Measurements from ENCODE around the gene SPATA25.

The SPATA25 gene

GRCh38 chr20:45897289-45897688 is 9.9 kb upstream of the SPATA25 start:
- H3K4me3 ChIP-seq (ENCODE audit: insufficient read depth, low read length, poor library complexity, severe bottlenecking): no peak overlapping the region
- H3K27me3 ChIP-seq (ENCODE audit: low read length): no peaks in the 10 kb centered on the region
- no peak overlapping the region for H3K9ac ChIP-seq (ENCODE audit: low read length)
- no peaks in the 10 kb centered on the region for H4K20me1 ChIP-seq (ENCODE audit: low read depth, low read length)
- no peak overlapping the region for H2AFZ ChIP-seq (ENCODE audit: low read depth, low read length, severe bottlenecking)
- H3K4me2 ChIP-seq (ENCODE audit: low read depth, low read length, poor library complexity, severe bottlenecking): no peak overlapping the region
- no peak overlapping the region for H3K27ac ChIP-seq (ENCODE audit: low read depth, low read length)
- no peaks in the 10 kb centered on the region for H3K9me3 ChIP-seq (ENCODE audit: insufficient read depth, low read length)
- H3K79me2 ChIP-seq (ENCODE audit: insufficient read depth, low read length): no peaks in the 10 kb centered on the region
- H3F3A ChIP-seq (ENCODE audit: insufficient read depth): no peaks in the 10 kb centered on the region
- TF ChIP-seq CTCF (IDR thresholded peaks at IDR 0.05; ENCODE audit: insufficient read depth, low read length, poor library complexity, severe bottlenecking) (no peak), EZH2phosphoT487 (conservative IDR thresholded peaks at IDR 0.05; ENCODE audit: low read length) (no peak)
- H3K36me3 ChIP-seq (ENCODE audit: low read length): no peaks in the 10 kb centered on the region
- no peaks in the 10 kb centered on the region for H3K9me2 ChIP-seq (replicated peaks; ENCODE audit: insufficient read depth, low read length)

GRCh38 chr20:45896641-45897161 is 9.3 kb upstream of the SPATA25 start:
- Histone ChIP-seq H3K27ac (ENCODE audit: low read depth, low read length) (no peak overlapping the region), H3K27me3 (ENCODE audit: low read length) (no peaks in the 10 kb centered on the region), H3K9me2 (replicated peaks; ENCODE audit: insufficient read depth, low read length) (no peaks in the 10 kb centered on the region), H3K9me3 (ENCODE audit: insufficient read depth, low read length) (no peaks in the 10 kb centered on the region), H3K36me3 (ENCODE audit: low read length) (no peaks in the 10 kb centered on the region), H4K20me1 (ENCODE audit: low read depth, low read length) (no peaks in the 10 kb centered on the region), H3F3A (ENCODE audit: insufficient read depth) (no peaks in the 10 kb centered on the region), H2AFZ (ENCODE audit: low read depth, low read length, severe bottlenecking) (no peak overlapping the region), H3K4me3 (ENCODE audit: insufficient read depth, low read length, poor library complexity, severe bottlenecking) (no peak overlapping the region), H3K79me2 (ENCODE audit: insufficient read depth, low read length) (no peaks in the 10 kb centered on the region), H3K4me2 (ENCODE audit: low read depth, low read length, poor library complexity, severe bottlenecking) (no peak overlapping the region), H3K9ac (ENCODE audit: low read length) (no peak overlapping the region)
- TF ChIP-seq EZH2phosphoT487 (conservative IDR thresholded peaks at IDR 0.05; ENCODE audit: low read length): no peak
- TF ChIP-seq CTCF (IDR thresholded peaks at IDR 0.05; ENCODE audit: insufficient read depth, low read length, poor library complexity, severe bottlenecking): no peak

DNA sequence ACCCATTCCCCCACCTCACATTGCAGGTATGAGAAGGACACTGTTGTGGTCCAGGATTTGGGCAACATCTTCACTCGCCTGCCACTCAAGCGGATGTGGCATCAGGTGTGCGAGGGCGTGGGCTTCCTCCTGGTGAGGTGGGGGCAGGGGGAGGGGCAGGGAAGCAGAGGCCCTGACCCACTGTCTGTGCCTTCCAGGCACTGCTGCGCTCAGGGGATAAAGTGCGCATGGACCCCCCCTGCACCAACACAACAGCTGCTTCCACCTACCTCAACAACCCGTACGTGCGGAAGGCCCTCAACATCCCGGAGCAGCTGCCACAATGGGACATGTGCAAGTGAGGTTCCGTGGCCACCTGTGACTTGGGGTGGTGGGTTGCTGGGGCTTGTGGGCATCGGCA is 7.4 kb upstream of the SPATA25 start:
- Histone ChIP-seq H3K27me3 (ENCODE audit: low read length) (no peaks in the 10 kb centered on the region), H3K79me2 (ENCODE audit: insufficient read depth, low read length) (no peaks in the 10 kb centered on the region), H3K27ac (ENCODE audit: low read depth, low read length) (no peak overlapping the region), H3K9me2 (replicated peaks; ENCODE audit: insufficient read depth, low read length) (no peaks in the 10 kb centered on the region), H3K9ac (ENCODE audit: low read length) (no peak overlapping the region), H3K4me3 (ENCODE audit: insufficient read depth, low read length, poor library complexity, severe bottlenecking) (no peak overlapping the region), H3K4me2 (ENCODE audit: low read depth, low read length, poor library complexity, severe bottlenecking) (no peak overlapping the region), H2AFZ (ENCODE audit: low read depth, low read length, severe bottlenecking) (no peak overlapping the region), H4K20me1 (ENCODE audit: low read depth, low read length) (no peaks in the 10 kb centered on the region), H3K36me3 (ENCODE audit: low read length) (no peaks in the 10 kb centered on the region), H3F3A (ENCODE audit: insufficient read depth) (no peaks in the 10 kb centered on the region), H3K9me3 (ENCODE audit: insufficient read depth, low read length) (no peaks in the 10 kb centered on the region)
- TF ChIP-seq CTCF (IDR thresholded peaks at IDR 0.05; ENCODE audit: insufficient read depth, low read length, poor library complexity, severe bottlenecking) (no peak), EZH2phosphoT487 (conservative IDR thresholded peaks at IDR 0.05; ENCODE audit: low read length) (no peak)
